BJ (cell line): ENCODE measurements around the gene FUZ. TPM values are rescaled to one million over a fixed set of nuclear protein-coding genes. Genes with fewer than 3 reads are reported as not detected.

ENCODE experiments used
- CTCF ChIA-PET: fragments of 350-600 bp; formaldehyde crosslinking; extraction: SDS; loops from one replicate; lab custom pipeline; 2021; ENCODE audit warnings: antibody characterized with exemption, inconsistent platforms; lab: Yijun Ruan, JAX
- POLR2A ChIA-PET: fragments of 300-600 bp; sonication (Branson Sonifier 250); formaldehyde crosslinking; extraction: SDS; loops from one replicate; lab custom pipeline; 2021; ENCODE audit warnings: antibody characterized with exemption; lab: Charles Lee
- DNase-seq: peaks from one replicate; pipeline ENCODE4 v3.0.0-alpha.2; 2011; ENCODE audit warnings: low read depth
- H3K27me3 ChIP-seq: 2 replicates; pipeline ENCODE4 v1.6.0; 2011; ENCODE audit warnings: low read length; ENCODE audit not compliant: control insufficient read depth, insufficient read depth
- H3K36me3 ChIP-seq: 2 replicates; pipeline ENCODE4 v1.5.1; 2011; ENCODE audit warnings: low read length; ENCODE audit not compliant: control insufficient read depth, insufficient read depth
- H3K4me3 ChIP-seq: 2 replicates; pipeline ENCODE4 v1.5.1; 2011; ENCODE audit warnings: low read depth, mild to moderate bottlenecking, control low read depth, low read length
- CTCF ChIP-seq: IDR thresholded peaks from 2 replicates; pipeline ENCODE4 v1.5.1; 2011; ENCODE audit warnings: low read depth, mild to moderate bottlenecking, control low read depth, inconsistent platforms, low read length, moderate library complexity; ENCODE audit not compliant: insufficient read depth
- polyA plus RNA-seq: library from polyadenylated mRNA; depleted of rRNA; stranded (reverse); fragments of >200 nt; gene quantifications from 2 replicates; pipeline ENCODE4 v1.2.3, GENCODE V29; 2011

Gene FUZ
- polyA plus RNA-seq, 1 experiment, result 14.3 TPM

GRCh38 chr19:49807904-49808675 is 5.0 kb downstream of the FUZ start:
- DNase-seq, result no peak
- CTCF ChIA-PET, result no interaction called here
- TF ChIP-seq CTCF, result no peak
- Histone ChIP-seq H3K36me3 (peaks cover 17% of the 10 kb centered on the region), H3K4me3 (no peak overlapping the region; the same call in 1 of the 2 replicates), H3K27me3 (no peaks in the 10 kb centered on the region)
- POLR2A ChIA-PET, result no interaction called here

GRCh38 chr19:49807058-49807903 is 5.8 kb downstream of the FUZ start:
- no peaks in the 10 kb centered on the region for H3K27me3 ChIP-seq
- H3K4me3 ChIP-seq, result no peak overlapping the region
- ChIA-PET POLR2A (no interaction called here), CTCF (interaction anchor here (1.0 kb wide), 1 partner anchor 117 kb away, joined by 4 read pairs; no protein-coding TSS in a partner anchor)
- TF ChIP-seq CTCF, result no peak
- no peak for DNase-seq
- H3K36me3 ChIP-seq, result peaks cover 22% of the 10 kb centered on the region

GRCh38 chr19:49806620-49806959 is 6.5 kb downstream of the FUZ start:
- ChIA-PET CTCF (interaction anchor here (1.0 kb wide), 1 partner anchor 116 kb away, joined by 4 read pairs; no protein-coding TSS in a partner anchor), POLR2A (no interaction called here)
- H3K4me3 ChIP-seq, result no peak overlapping the region
- peaks cover 22% of the 10 kb centered on the region for H3K36me3 ChIP-seq
- H3K27me3 ChIP-seq, result no peaks in the 10 kb centered on the region
- no peak for TF ChIP-seq CTCF
- no peak for DNase-seq

DNA sequence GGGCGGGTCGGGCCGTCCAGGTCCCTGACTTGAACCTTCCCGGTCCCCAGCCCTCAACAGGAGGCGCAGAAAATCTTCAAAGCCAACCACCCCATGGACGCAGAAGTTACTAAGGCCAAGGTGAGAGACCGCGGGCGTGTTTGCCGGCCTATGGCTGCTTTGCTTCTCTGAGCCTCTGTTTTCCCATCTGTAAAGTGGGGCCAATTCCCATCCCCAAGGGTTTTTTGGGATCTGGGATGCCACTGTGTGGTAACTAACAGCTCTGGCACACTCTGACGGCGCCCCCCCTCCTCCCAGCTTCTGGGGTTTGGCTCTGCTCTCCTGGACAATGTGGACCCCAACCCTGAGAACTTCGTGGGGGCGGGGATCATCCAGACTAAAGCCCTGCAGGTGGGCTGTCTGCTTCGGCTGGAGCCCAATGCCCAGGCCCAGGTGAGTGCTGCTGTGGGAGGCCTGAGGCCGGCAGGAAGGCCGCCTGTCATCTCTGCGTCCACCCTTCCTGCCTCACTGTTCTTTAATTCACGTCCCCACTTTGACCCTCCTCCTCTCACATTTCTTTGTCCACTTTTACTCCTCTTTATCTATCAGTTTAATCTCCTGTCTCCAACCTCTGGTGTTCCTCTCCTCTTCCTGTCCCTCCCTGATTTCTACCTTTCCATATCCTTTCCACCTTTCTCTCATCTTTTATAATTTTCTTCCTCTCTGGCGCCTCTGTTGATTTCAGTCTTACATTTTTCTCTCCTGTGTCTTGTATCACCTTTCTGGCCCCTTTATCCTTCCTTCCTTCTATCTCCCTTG is 7.1 kb downstream of the FUZ start:
- CTCF ChIA-PET, result no interaction called here
- Histone ChIP-seq H3K27me3 (no peaks in the 10 kb centered on the region), H3K4me3 (no peak overlapping the region), H3K36me3 (peaks cover 24% of the 10 kb centered on the region)
- no peak for TF ChIP-seq CTCF
- POLR2A ChIA-PET, result no interaction called here
- DNase-seq, result no peak
